ENCODE data around the gene S100A2.

- TF ChIP-seq, protein P1, sequence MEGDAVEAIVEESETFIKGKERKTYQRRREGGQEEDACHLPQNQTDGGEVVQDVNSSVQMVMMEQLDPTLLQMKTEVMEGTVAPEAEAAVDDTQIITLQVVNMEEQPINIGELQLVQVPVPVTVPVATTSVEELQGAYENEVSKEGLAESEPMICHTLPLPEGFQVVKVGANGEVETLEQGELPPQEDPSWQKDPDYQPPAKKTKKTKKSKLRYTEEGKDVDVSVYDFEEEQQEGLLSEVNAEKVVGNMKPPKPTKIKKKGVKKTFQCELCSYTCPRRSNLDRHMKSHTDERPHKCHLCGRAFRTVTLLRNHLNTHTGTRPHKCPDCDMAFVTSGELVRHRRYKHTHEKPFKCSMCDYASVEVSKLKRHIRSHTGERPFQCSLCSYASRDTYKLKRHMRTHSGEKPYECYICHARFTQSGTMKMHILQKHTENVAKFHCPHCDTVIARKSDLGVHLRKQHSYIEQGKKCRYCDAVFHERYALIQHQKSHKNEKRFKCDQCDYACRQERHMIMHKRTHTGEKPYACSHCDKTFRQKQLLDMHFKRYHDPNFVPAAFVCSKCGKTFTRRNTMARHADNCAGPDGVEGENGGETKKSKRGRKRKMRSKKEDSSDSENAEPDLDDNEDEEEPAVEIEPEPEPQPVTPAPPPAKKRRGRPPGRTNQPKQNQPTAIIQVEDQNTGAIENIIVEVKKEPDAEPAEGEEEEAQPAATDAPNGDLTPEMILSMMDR (conservative IDR thresholded peaks at IDR 0.05) = no peak
- no peak for TF ChIP-seq ZFX (IDR thresholded peaks at IDR 0.05)
Measured at GRCh38 chr1:153610811-153611301, 45.2 kb upstream of the S100A2 start.
